Measurements from ENCODE around the gene AIRE.

AIRE gene

GRCh38 chr21:44310628-44311507 lies 25.2 kb downstream of the AIRE start:
- no peak for DNase-seq

GRCh38 chr21:44312089-44312488 lies 26.4 kb downstream of the AIRE start:
- DNase-seq, result no peak

GRCh38 chr21:44312716-44313115 lies 27.0 kb downstream of the AIRE start:
- no peak for DNase-seq

- DNase-seq, result no peak
These were observed 27.8 kb downstream of the AIRE start for GRCh38 chr21:44313451-44313850.

GRCh38 chr21:44314128-44314527 lies 28.5 kb downstream of the AIRE start:
- DNase-seq, result no peak

GRCh38 chr21:44314561-44314960 lies 28.9 kb downstream of the AIRE start:
- DNase-seq, result no peak

GRCh38 chr21:44315691-44316203 lies 30.1 kb downstream of the AIRE start:
- no peak for DNase-seq

- no peak for DNase-seq
These were observed 30.7 kb downstream of the AIRE start for GRCh38 chr21:44316277-44316900.

GRCh38 chr21:44317241-44317782 lies 31.6 kb downstream of the AIRE start:
- no peak for DNase-seq

GRCh38 chr21:44317871-44318270 lies 32.2 kb downstream of the AIRE start:
- DNase-seq, result no peak

- no peak for DNase-seq
These were observed 33.0 kb downstream of the AIRE start for GRCh38 chr21:44318489-44319285.

- no peak for DNase-seq
These were observed 33.9 kb downstream of the AIRE start for GRCh38 chr21:44319407-44320065.

- no peak for DNase-seq
These were observed 35.2 kb downstream of the AIRE start for GRCh38 chr21:44320847-44321246.

- no peak for DNase-seq
These were observed 36.3 kb downstream of the AIRE start for GRCh38 chr21:44321846-44322450.

- no peak for DNase-seq
These were observed 37.1 kb downstream of the AIRE start for GRCh38 chr21:44322621-44323325.

GRCh38 chr21:44323591-44323990 lies 37.9 kb downstream of the AIRE start:
- DNase-seq, result no peak

- no peak for DNase-seq
These were observed 38.6 kb downstream of the AIRE start for GRCh38 chr21:44324106-44324853.

- DNase-seq, result no peak
These were observed 39.1 kb downstream of the AIRE start for GRCh38 chr21:44324854-44325107.

GRCh38 chr21:44325386-44326271 lies 40.0 kb downstream of the AIRE start:
- no peak for DNase-seq

- DNase-seq, result no peak
These were observed 40.6 kb downstream of the AIRE start for GRCh38 chr21:44326272-44326647.
